H9 (cell line): ENCODE measurements around the gene RNF227. TPM values are rescaled to one million over a fixed set of nuclear protein-coding genes. Genes with fewer than 3 reads are reported as not detected.

Experiments used
- DNase-seq: peaks from one replicate; pipeline ENCODE4 v3.0.0-alpha.2; 2017
- H2AFZ ChIP-seq: one replicate; pipeline ENCODE4 v1.6.1; 2013; ENCODE audit warnings: mild to moderate bottlenecking, low read length, control low read depth, moderate library complexity
- H2AK5ac ChIP-seq: 2 replicates; pipeline ENCODE4 v1.6.1; 2013; ENCODE audit warnings: low read length, control low read depth, mixed read lengths; ENCODE audit not compliant: insufficient read length
- H2BK120ac ChIP-seq: one replicate; pipeline ENCODE4 v1.6.1; 2013; ENCODE audit warnings: low read depth, mild to moderate bottlenecking, low read length, control low read depth, inconsistent platforms; ENCODE audit not compliant: poor library complexity, severe bottlenecking
- H2BK12ac ChIP-seq: 2 replicates; pipeline ENCODE4 v1.6.1; 2013; ENCODE audit warnings: low read length, control low read depth, mixed read lengths, low read depth; ENCODE audit not compliant: insufficient read length
- H2BK15ac ChIP-seq: 2 replicates; pipeline ENCODE4 v1.6.1; 2013; ENCODE audit warnings: low read depth, low read length, control low read depth
- H2BK20ac ChIP-seq: one replicate; pipeline ENCODE4 v1.6.1; 2013; ENCODE audit warnings: low read depth, mild to moderate bottlenecking, low read length, control low read depth, inconsistent platforms; ENCODE audit not compliant: poor library complexity, severe bottlenecking
- H2BK5ac ChIP-seq: 2 replicates; pipeline ENCODE4 v1.6.1; 2013; ENCODE audit warnings: low read length, control low read depth, mixed read lengths; ENCODE audit not compliant: insufficient read length
- H3K14ac ChIP-seq: 2 replicates; pipeline ENCODE4 v1.6.1; 2013; ENCODE audit warnings: low read length, control low read depth; ENCODE audit not compliant: insufficient read depth
- H3K18ac ChIP-seq: 2 replicates; pipeline ENCODE4 v1.6.1; 2013; ENCODE audit warnings: low read depth, mild to moderate bottlenecking, mixed read lengths, low read length, control low read depth; ENCODE audit not compliant: insufficient read length
- H3K23ac ChIP-seq: 2 replicates; pipeline ENCODE4 v1.6.1; 2013; ENCODE audit warnings: low read length, control low read depth, mixed read lengths, low read depth; ENCODE audit not compliant: insufficient read length
- H3K23me2 ChIP-seq: 2 replicates; pipeline ENCODE4 v1.6.1; 2013; ENCODE audit warnings: low read depth, mild to moderate bottlenecking, mixed read lengths, low read length, control low read depth; ENCODE audit not compliant: insufficient read length, poor library complexity, severe bottlenecking
- H3K27ac ChIP-seq: 2 replicates; pipeline ENCODE4 v1.5.1; 2013; ENCODE audit warnings: low read length, control low read depth, mixed read lengths, low read depth; ENCODE audit not compliant: insufficient read length
- H3K27me3 ChIP-seq: 2 replicates; pipeline ENCODE4 v1.6.1; 2013; ENCODE audit warnings: low read length, control low read depth, inconsistent platforms; ENCODE audit not compliant: insufficient read depth
- H3K4ac ChIP-seq: 2 replicates; pipeline ENCODE4 v1.6.1; 2013; ENCODE audit warnings: low read depth, mild to moderate bottlenecking, control low read depth, inconsistent platforms, low read length, moderate library complexity
- H3K4me1 ChIP-seq: 2 replicates; pipeline ENCODE4 v1.6.1; 2013; ENCODE audit warnings: low read length, control low read depth, inconsistent platforms; ENCODE audit not compliant: insufficient read depth
- H3K4me2 ChIP-seq: 2 replicates; pipeline ENCODE4 v1.6.1; 2013; ENCODE audit warnings: low read length, control low read depth, mixed read lengths; ENCODE audit not compliant: insufficient read length, insufficient read depth
- H3K56ac ChIP-seq: 2 replicates; pipeline ENCODE4 v1.6.1; 2013; ENCODE audit warnings: low read depth, mild to moderate bottlenecking, mixed read lengths, low read length, control low read depth; ENCODE audit not compliant: insufficient read length
- H3K79me1 ChIP-seq: 2 replicates; pipeline ENCODE4 v1.6.1; 2013; ENCODE audit warnings: low read depth, mild to moderate bottlenecking, moderate library complexity, low read length, control low read depth, inconsistent platforms; ENCODE audit not compliant: insufficient read depth, poor library complexity, severe bottlenecking
- H3K79me2 ChIP-seq: 2 replicates; pipeline ENCODE4 v1.6.1; 2013; ENCODE audit warnings: low read length, control low read depth, inconsistent platforms; ENCODE audit not compliant: insufficient read depth
- H3K9ac ChIP-seq: 2 replicates; pipeline ENCODE4 v1.6.1; 2013; ENCODE audit warnings: low read length, control low read depth, mixed read lengths; ENCODE audit not compliant: insufficient read length; ENCODE audit errors: extremely low read depth
- H3K9me3 ChIP-seq: one replicate; pipeline ENCODE4 v1.6.1; 2013; ENCODE audit warnings: low read depth, low read length, inconsistent platforms; ENCODE audit not compliant: control insufficient read depth
- H3T11ph ChIP-seq: one replicate; pipeline ENCODE4 v1.6.1; 2013; ENCODE audit warnings: mild to moderate bottlenecking, low read length, control low read depth, inconsistent platforms
- H4K20me1 ChIP-seq: one replicate; pipeline ENCODE4 v1.6.1; 2013; ENCODE audit not compliant: control insufficient read depth, insufficient read length, insufficient read depth
- H4K5ac ChIP-seq: 2 replicates; pipeline ENCODE4 v1.6.1; 2013; ENCODE audit warnings: low read depth, mild to moderate bottlenecking, mixed read lengths, low read length, control low read depth; ENCODE audit not compliant: insufficient read length
- H4K8ac ChIP-seq: replicated peaks from 2 replicates; pipeline ENCODE4 v1.6.1; 2013; ENCODE audit warnings: low read length, control low read depth, mixed read lengths, low read depth; ENCODE audit not compliant: insufficient read length
- H4K91ac ChIP-seq: 2 replicates; pipeline ENCODE4 v1.6.1; 2013; ENCODE audit warnings: low read depth, mild to moderate bottlenecking, moderate library complexity, mixed read lengths, low read length, control low read depth; ENCODE audit not compliant: insufficient read length
- H3K27ac Mint-ChIP-seq, 3 experiments: 2 replicates in 2 of 3; 3 replicates in 1 of 3; pipeline ENCODE4 v1.8.0; 2020 to 2021; ENCODE audit warnings: mixed read lengths in 3 of 3, mild to moderate bottlenecking in 1 of 3, moderate library complexity in 1 of 3
- H3K27me3 Mint-ChIP-seq: 2 replicates; pipeline ENCODE4 v1.8.0; 2021; ENCODE audit warnings: low read depth, mild to moderate bottlenecking, moderate library complexity, mixed read lengths
- H3K36me3 Mint-ChIP-seq, 3 experiments: 2 replicates in 2 of 3; 3 replicates in 1 of 3; pipeline ENCODE4 v1.8.0; 2020 to 2021; ENCODE audit warnings: low read depth in 3 of 3, mixed read lengths in 3 of 3; ENCODE audit not compliant: insufficient read depth in 1 of 3
- H3K4me1 Mint-ChIP-seq, 2 experiments: 2 replicates each; pipeline ENCODE4 v1.8.0; 2020; ENCODE audit warnings: mixed read lengths in 2 of 2
- H3K4me3 Mint-ChIP-seq, 2 experiments: 2 replicates in 1 of 2; 3 replicates in 1 of 2; pipeline ENCODE4 v1.8.0; 2020 to 2021; ENCODE audit warnings: mild to moderate bottlenecking in 2 of 2, mixed read lengths in 2 of 2, moderate library complexity in 1 of 2
- H3K9me3 Mint-ChIP-seq, 2 experiments: 2 replicates in 1 of 2; 3 replicates in 1 of 2; pipeline ENCODE4 v1.8.0; 2020; ENCODE audit warnings: mild to moderate bottlenecking in 2 of 2, mixed read lengths in 2 of 2, moderate library complexity in 1 of 2
- CTCF ChIP-seq: fragments of 200-600 bp; sonication (generic); conservative IDR thresholded peaks from 3 replicates; pipeline ENCODE4 v1.8.0; 2021; ENCODE audit warnings: antibody characterized with exemption, mild to moderate bottlenecking
- WGBS: extraction: QIAGEN DNeasy Blood & Tissue Kit; methylation state at CpG from one replicate; pipeline ENCODE4 v1.1.7; 2013; ENCODE audit warnings: missing lambda C conversion rate, low lambda C conversion rate, mixed read lengths; ENCODE audit not compliant: insufficient read length; ENCODE audit errors: extremely low coverage; 5-methylcytosine and 5-hydroxymethylcytosine counted together
- total RNA-seq: library from RNA; stranded (reverse); gene quantifications from 2 replicates; pipeline ENCODE4 v1.2.1, GENCODE V29; 2021

The RNF227 gene
- total RNA-seq, 1 experiment from 2014 or later: 1.9 TPM

- H3K27ac Mint-ChIP-seq: no peak within 1 kb of the TSS
- Histone ChIP-seq H3K4me2 (peak within 1 kb of the TSS; percentile 82), H3K27ac (no peak within 1 kb of the TSS), H4K91ac (no peak within 1 kb of the TSS), H2BK20ac (no peak within 1 kb of the TSS), H3K14ac (peak within 1 kb of the TSS; percentile 64), H3K18ac (no peak within 1 kb of the TSS), H2AFZ (no peak within 1 kb of the TSS), H3K4ac (no peak within 1 kb of the TSS), H3K23ac (no peak within 1 kb of the TSS), H2BK15ac (no peak within 1 kb of the TSS), H3K56ac (no peak within 1 kb of the TSS), H3K27me3 (no peaks in the 10 kb centered on the region; the same call in 1 of the 2 replicates), H4K5ac (no peak within 1 kb of the TSS), H2BK120ac (no peak within 1 kb of the TSS), H3K79me1 (no peaks in the 10 kb centered on the region), H3T11ph (no peak within 1 kb of the TSS), H2AK5ac (no peak within 1 kb of the TSS), H3K9me3 (no peaks in the 10 kb centered on the region), H3K4me1 (no peaks in the 10 kb centered on the region), H3K9ac (peak within 1 kb of the TSS; percentile 12), H3K23me2 (peaks cover 28% of the 10 kb centered on the region), H2BK12ac (no peak within 1 kb of the TSS), H4K20me1 (no peaks in the 10 kb centered on the region), H2BK5ac (no peak within 1 kb of the TSS), H4K8ac (no peak within 1 kb of the TSS), H3K79me2 (no peaks in the 10 kb centered on the region)
- H3K27me3 Mint-ChIP-seq: no peaks in the 10 kb centered on the region; the same call in none of the 2 replicates
- peaks cover 3 to 4% of the 10 kb centered on the region in 2 experiments for H3K4me1 Mint-ChIP-seq
- DNase-seq: peak; percentile 44
- no CpG with 5 or more reads among the region's 18 CpGs for WGBS
- no peak within 1 kb of the TSS; a peak in 1 of 5 replicates for H3K4me3 Mint-ChIP-seq
- TF ChIP-seq CTCF: no peak
- H3K36me3 Mint-ChIP-seq: peaks cover 0 to 15% (median 0%) of the 10 kb centered on the region in 3 experiments; a peak in 3 of 7 replicates
- no peaks in the 10 kb centered on the region for H3K9me3 Mint-ChIP-seq
These were observed 27.7 kb downstream of the RNF227 start, which contains the start of gene CHD3 for GRCh38 chr17:7888184-7888920. Gene CHD3 (plus strand): TSS chr17:7888789. CDS start chr17:7889001, 212 bp downstream.
